NB4 (cell line): ENCODE measurements around the gene PSMB2.

ENCODE experiments used
- CTCF ChIP-seq: IDR thresholded peaks from one replicate; pipeline ENCODE4 v1.5.1; 2012; ENCODE audit warnings: low read depth, low read length
- POLR2A ChIP-seq: IDR thresholded peaks from 2 replicates; pipeline ENCODE4 v1.6.1; 2011; ENCODE audit warnings: mild to moderate bottlenecking; ENCODE audit not compliant: insufficient read length; ENCODE audit errors: extremely low read depth
- TF ChIP-seq, protein P1 (sequence below): IDR thresholded peaks from 2 replicates; pipeline ENCODE4 v1.6.1; 2011; ENCODE audit warnings: low read depth, low read length

DNA sequence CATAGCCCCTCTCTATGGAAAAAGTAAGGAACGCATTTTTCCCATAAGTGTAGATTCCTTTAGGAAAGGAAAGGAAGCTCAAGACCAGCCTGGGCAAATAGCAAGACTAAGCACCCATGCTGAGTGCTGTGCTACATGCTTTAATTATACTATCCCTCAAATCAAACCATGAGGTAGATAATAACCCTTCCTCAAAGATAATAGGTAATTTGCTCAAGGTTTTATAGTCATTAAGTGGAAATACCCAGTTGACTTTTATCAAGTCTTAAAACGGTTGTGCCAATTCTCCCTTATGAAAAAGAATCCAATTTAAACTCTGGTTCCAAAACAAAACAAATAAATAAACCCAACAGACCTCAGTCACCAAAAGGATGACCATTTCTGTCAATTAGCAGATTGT lies 87.5 kb downstream of the PSMB2 start:
- TF ChIP-seq CTCF (no peak), POLR2A (no peak)
- TF ChIP-seq, protein P1, sequence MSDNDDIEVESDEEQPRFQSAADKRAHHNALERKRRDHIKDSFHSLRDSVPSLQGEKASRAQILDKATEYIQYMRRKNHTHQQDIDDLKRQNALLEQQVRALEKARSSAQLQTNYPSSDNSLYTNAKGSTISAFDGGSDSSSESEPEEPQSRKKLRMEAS, result no peak
